Endodermal cell (in vitro differentiated cells): Measurements from ENCODE around the gene RHBDF2. TPM values are rescaled to one million over a fixed set of nuclear protein-coding genes. Genes with fewer than 3 reads are reported as not detected.

Experiments
- DNase-seq: peaks from one replicate; pipeline ENCODE4 v3.0.0-alpha.2; 2017
- H3K27ac ChIP-seq: 2 replicates; pipeline ENCODE4 v1.5.1; 2013; ENCODE audit warnings: mild to moderate bottlenecking, low read depth, low read length, moderate library complexity
- H3K27me3 ChIP-seq: 2 replicates; pipeline ENCODE4 v1.6.1; 2013; ENCODE audit warnings: mild to moderate bottlenecking, low read length, moderate library complexity; ENCODE audit not compliant: insufficient read depth, control insufficient read depth, poor library complexity, severe bottlenecking
- H3K36me3 ChIP-seq: 2 replicates; pipeline ENCODE4 v1.7.0; 2013; ENCODE audit warnings: mild to moderate bottlenecking, low read length, moderate library complexity; ENCODE audit not compliant: control insufficient read depth, insufficient read depth
- H3K4me1 ChIP-seq: one replicate; pipeline ENCODE4 v1.7.0; 2013; ENCODE audit warnings: low read length; ENCODE audit not compliant: control insufficient read depth, insufficient read depth
- H3K4me3 ChIP-seq: 2 replicates; pipeline ENCODE4 v1.5.1; 2013; ENCODE audit warnings: mild to moderate bottlenecking, low read length, moderate library complexity
- H3K9ac ChIP-seq: 2 replicates; pipeline ENCODE4 v1.6.1; 2013; ENCODE audit warnings: mild to moderate bottlenecking, low read length, moderate library complexity; ENCODE audit not compliant: poor library complexity, severe bottlenecking; ENCODE audit errors: extremely low read depth
- H3K9me3 ChIP-seq: 2 replicates; pipeline ENCODE4 v1.6.1; 2013; ENCODE audit warnings: mild to moderate bottlenecking, low read length, moderate library complexity; ENCODE audit not compliant: control insufficient read depth
- H3K27ac Mint-ChIP-seq: 2 replicates; pipeline ENCODE4 v1.8.0; 2020; ENCODE audit warnings: mixed read lengths
- H3K27me3 Mint-ChIP-seq: 2 replicates; pipeline ENCODE4 v1.8.0; 2021; ENCODE audit warnings: mild to moderate bottlenecking, mixed read lengths; ENCODE audit not compliant: insufficient read depth
- H3K36me3 Mint-ChIP-seq: 2 replicates; pipeline ENCODE4 v1.8.0; 2020; ENCODE audit warnings: low read depth, mixed read lengths
- H3K4me1 Mint-ChIP-seq: 2 replicates; pipeline ENCODE4 v1.8.0; 2020; ENCODE audit warnings: mixed read lengths
- H3K4me3 Mint-ChIP-seq: 2 replicates; pipeline ENCODE4 v1.8.0; 2020; ENCODE audit warnings: mild to moderate bottlenecking, moderate library complexity, mixed read lengths
- H3K9me3 Mint-ChIP-seq: 2 replicates; pipeline ENCODE4 v1.8.0; 2020; ENCODE audit warnings: mild to moderate bottlenecking, mixed read lengths
- WGBS, 2 experiments: methylation state at CpG; one replicate each; pipeline versions ENCODE4 v1.1.5 to v1.1.7; 2013; ENCODE audit warnings: missing lambda C conversion rate in 2 of 2, mixed read lengths in 1 of 2; ENCODE audit not compliant: insufficient coverage in 1 of 2, insufficient read length in 1 of 2; 5-methylcytosine and 5-hydroxymethylcytosine counted together
- total RNA-seq, 2 donors: library from RNA; stranded (reverse); fragmentation: NEBNext Ultra II Directional in 1 of 2; extraction: Animal tissue kit (Norgen Biotek cat#: 25700) in 1 of 2; gene quantifications; 2 replicates in 1 of 2; 3 replicates in 1 of 2; pipeline ENCODE4 v1.2.1, GENCODE V29; 2021
- TF ChIP-seq, protein P1 (sequence below): fragments of 200-600 bp; sonication (generic); conservative IDR thresholded peaks from 2 replicates; pipeline ENCODE4 v1.5.0; 2021; ENCODE audit warnings: antibody characterized with exemption, mild to moderate bottlenecking

The RHBDF2 gene
- total RNA-seq, 2 donors from 2014 or later, result 28.5 to 31.1 TPM

DNA sequence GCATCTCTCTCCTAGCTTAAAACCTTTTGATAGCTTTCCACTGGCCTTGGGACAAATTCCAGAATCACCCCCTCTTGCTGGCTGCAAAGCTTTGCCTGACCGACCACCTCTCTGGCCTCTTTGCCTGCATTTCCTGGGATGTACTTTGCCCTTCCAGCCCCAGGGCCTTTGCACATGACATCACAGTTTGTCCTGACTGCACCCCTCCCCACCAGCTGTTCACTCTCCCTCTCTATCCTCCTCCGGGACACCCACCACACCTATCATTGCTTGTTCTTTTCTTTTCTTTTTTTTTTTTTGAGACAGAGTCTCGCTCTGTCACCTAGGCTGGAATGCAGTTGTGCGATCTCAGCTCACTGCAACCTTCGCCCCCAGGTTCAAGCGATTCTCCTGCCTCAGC lies 25.9 kb downstream of the RHBDF2 start:
- H3K9me3 Mint-ChIP-seq, result no peaks in the 10 kb centered on the region
- Histone ChIP-seq H3K36me3 (no peaks in the 10 kb centered on the region), H3K4me1 (no peaks in the 10 kb centered on the region), H3K27ac (no peak overlapping the region), H3K9me3 (no peaks in the 10 kb centered on the region), H3K9ac (no peak overlapping the region), H3K4me3 (no peak overlapping the region), H3K27me3 (no peaks in the 10 kb centered on the region)
- H3K27me3 Mint-ChIP-seq, result no peaks in the 10 kb centered on the region
- H3K27ac Mint-ChIP-seq, result no peak overlapping the region
- no peak for DNase-seq
- H3K36me3 Mint-ChIP-seq, result peaks cover 11% of the 10 kb centered on the region
- WGBS, 2 experiments, result 93 to 98% methylated on average over 5 to 6 of the region's 6 CpGs
- H3K4me1 Mint-ChIP-seq, result no peaks in the 10 kb centered on the region
- H3K4me3 Mint-ChIP-seq, result no peak overlapping the region
- TF ChIP-seq, protein P1, sequence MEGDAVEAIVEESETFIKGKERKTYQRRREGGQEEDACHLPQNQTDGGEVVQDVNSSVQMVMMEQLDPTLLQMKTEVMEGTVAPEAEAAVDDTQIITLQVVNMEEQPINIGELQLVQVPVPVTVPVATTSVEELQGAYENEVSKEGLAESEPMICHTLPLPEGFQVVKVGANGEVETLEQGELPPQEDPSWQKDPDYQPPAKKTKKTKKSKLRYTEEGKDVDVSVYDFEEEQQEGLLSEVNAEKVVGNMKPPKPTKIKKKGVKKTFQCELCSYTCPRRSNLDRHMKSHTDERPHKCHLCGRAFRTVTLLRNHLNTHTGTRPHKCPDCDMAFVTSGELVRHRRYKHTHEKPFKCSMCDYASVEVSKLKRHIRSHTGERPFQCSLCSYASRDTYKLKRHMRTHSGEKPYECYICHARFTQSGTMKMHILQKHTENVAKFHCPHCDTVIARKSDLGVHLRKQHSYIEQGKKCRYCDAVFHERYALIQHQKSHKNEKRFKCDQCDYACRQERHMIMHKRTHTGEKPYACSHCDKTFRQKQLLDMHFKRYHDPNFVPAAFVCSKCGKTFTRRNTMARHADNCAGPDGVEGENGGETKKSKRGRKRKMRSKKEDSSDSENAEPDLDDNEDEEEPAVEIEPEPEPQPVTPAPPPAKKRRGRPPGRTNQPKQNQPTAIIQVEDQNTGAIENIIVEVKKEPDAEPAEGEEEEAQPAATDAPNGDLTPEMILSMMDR, result no peak

DNA sequence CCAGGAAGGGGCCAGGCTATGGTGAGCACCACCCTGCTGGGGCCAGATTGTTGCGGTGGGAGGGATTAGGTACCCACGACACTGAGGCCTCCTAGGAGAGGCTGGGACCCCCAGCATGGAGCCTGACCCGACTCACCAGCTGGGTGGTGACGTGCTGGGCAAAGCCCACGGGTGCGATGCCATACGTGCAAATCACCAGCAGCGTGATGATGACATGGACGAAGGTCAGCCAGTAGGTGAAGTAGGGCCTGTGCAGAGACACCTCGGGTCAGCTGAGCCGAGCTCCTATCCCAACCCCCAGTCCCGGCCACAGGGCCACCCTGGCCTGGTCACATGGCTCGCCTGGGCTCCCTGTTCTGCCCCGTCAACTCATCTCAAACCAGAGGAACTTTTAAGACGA lies 26.3 kb downstream of the RHBDF2 start:
- no peak overlapping the region for H3K27ac ChIP-seq
- no peak for DNase-seq
- H3K4me3 ChIP-seq, result no peak overlapping the region
- Mint-ChIP-seq H3K9me3 (no peaks in the 10 kb centered on the region), H3K27me3 (no peaks in the 10 kb centered on the region), H3K36me3 (peaks cover 11% of the 10 kb centered on the region), H3K27ac (no peak overlapping the region), H3K4me3 (no peak overlapping the region), H3K4me1 (no peaks in the 10 kb centered on the region)
- H3K36me3 ChIP-seq, result no peaks in the 10 kb centered on the region
- H3K9ac ChIP-seq, result no peak overlapping the region
- TF ChIP-seq, protein P1, result no peak
- no peaks in the 10 kb centered on the region for H3K4me1 ChIP-seq
- H3K9me3 ChIP-seq, result no peaks in the 10 kb centered on the region
- WGBS, 2 experiments, result 94 to 97% methylated on average over 15 of the region's 15 CpGs
- H3K27me3 ChIP-seq, result no peaks in the 10 kb centered on the region

DNA sequence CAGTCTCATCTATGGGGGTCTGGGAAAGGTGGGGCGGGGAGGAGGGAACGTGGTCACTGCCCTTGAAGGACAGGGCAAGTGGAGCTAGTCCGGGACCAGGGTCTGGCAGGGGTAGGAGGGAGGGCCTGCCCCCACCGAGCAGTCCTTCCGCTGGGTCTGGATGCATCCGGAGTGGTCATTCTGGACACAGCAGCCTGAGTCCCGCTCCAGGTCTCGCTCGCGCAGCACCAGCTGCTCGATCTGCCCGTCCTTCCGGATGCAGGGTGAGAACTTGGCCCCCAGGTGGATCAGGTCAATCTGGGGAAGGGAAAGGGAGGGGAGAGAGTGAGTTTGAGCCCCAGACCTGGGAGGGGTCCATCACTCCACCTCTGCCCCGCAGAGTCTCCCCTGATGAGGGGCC lies 27.0 kb downstream of the RHBDF2 start:
- H3K27me3 Mint-ChIP-seq, result no peaks in the 10 kb centered on the region
- WGBS, 2 experiments, result 92 to 98% methylated on average over 6 to 14 of the region's 14 CpGs
- Histone ChIP-seq H3K27me3 (no peaks in the 10 kb centered on the region), H3K4me3 (no peak overlapping the region), H3K9ac (no peak overlapping the region), H3K36me3 (no peaks in the 10 kb centered on the region), H3K27ac (no peak overlapping the region), H3K4me1 (no peaks in the 10 kb centered on the region), H3K9me3 (no peaks in the 10 kb centered on the region)
- no peak overlapping the region for H3K27ac Mint-ChIP-seq
- H3K4me3 Mint-ChIP-seq, result no peak overlapping the region
- no peak for DNase-seq
- H3K4me1 Mint-ChIP-seq, result no peaks in the 10 kb centered on the region
- peaks cover 11% of the 10 kb centered on the region for H3K36me3 Mint-ChIP-seq
- TF ChIP-seq, protein P1, result no peak
- H3K9me3 Mint-ChIP-seq, result no peaks in the 10 kb centered on the region
